H54 (cell line): ENCODE measurements around the gene SPG11.

Source experiments
- DNase-seq: peaks from one replicate; pipeline ENCODE4 v3.0.0; 2011; ENCODE audit warnings: low spot score, mixed read lengths; ENCODE audit not compliant: insufficient read length
- FAIRE-seq: peaks from 3 replicates; lab custom pipeline; 2011; peaks lifted over from hg19 to GRCh38; lab: Jason Lieb, UNC
- POLR2A ChIP-seq: IDR thresholded peaks from 2 replicates; pipeline ENCODE4 v1.6.1; 2011; ENCODE audit warnings: low read depth, mild to moderate bottlenecking, low read length

Gene SPG11

DNA sequence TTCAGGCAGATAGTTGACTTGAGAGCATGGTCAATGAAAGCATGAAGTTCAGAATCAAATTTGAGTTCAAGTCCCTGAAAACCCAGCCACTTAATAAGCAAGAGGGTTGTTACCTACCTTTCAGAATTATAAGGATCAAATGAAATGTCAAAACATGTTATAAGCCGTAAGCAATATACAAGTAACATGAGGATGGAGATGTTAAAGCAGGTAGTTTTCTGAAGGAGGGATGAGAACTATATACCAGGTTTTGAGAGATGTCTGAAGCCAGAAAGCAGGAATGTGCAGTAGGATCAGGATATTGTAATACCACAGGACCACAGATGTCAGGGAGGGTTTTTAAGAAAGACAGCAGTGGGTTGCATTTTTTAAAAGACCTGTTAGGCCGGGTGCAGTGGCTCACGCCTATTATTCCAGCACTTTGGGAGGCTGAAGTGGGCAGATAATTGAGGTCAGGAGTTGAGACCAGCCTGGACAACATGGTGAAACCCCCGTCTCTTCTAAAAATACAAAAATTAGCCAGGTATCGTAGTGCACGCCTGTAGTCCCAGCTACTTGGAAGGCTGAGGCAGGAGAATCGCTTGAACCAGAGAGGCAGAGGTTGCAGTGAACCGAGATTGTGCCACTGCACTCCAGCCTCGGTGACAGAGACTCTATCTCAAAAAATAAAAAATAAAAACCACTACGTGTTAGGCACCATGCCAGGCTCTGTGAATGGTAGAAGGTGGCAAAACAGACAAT lies 133.4 kb downstream of the SPG11 start:
- no peak for FAIRE-seq
- no peak for TF ChIP-seq POLR2A
- no peak for DNase-seq

DNA sequence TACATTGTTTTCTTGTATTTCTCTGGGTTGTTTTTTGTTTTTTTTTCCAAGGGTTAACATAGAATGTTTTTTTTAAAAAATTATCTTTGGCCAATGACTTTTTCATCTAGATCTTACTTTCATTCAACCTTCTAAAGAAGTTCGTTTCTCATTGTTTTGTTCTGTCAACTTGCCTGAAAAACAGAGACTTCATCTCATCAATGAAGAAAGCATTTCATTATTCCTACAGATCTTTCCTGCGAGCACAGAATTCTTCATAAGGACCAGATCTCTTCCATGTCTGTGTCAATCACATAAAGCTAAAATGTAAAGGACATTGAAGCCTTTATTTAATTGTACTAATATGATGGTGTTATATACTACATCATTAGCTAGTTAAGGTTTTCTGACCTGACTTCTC lies 136.2 kb downstream of the SPG11 start:
- no peak for TF ChIP-seq POLR2A
- peak; percentile 15 for FAIRE-seq
- no peak for DNase-seq

DNA sequence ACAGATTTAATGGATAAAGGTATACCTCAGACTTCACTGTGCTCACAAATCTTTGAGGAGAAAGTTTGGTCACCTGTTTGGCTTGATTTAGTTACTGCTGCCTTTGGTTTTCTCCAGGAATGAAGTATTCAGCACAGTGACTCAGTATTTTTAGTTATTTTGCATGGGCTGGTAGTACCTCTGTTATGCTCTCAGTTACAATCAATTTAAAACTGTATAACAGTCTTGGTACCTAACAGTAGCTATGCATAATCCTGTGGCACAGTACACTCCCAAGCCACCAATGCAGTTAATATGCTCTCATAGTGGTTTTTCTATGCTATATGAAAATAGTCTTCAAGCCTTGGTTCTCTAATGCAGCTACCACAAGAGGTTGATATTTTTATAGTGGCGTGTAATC lies 138.4 kb downstream of the SPG11 start:
- DNase-seq, result no peak
- no peak for TF ChIP-seq POLR2A
- FAIRE-seq, result no peak

DNA sequence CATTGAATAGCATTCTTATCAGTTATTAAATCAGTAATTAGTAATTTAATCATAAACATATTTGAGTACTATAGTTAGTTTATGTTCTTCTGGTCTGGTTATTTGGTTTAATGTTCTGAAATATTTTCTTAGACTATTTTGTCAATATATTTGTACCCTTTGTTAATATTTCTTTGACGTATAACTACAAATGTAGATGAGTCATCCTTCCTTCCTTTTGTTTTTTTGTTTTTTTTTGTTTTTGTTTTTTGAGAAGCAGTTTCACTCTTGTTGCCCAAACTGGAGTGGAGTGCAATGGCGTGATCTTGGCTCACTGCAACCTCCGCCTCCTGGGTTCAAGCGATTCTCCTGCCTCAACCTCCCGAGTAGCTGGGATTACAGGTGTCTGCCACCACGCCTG lies 143.9 kb downstream of the SPG11 start:
- TF ChIP-seq POLR2A, result no peak
- FAIRE-seq (no peak), DNase-seq (no peak)

DNA sequence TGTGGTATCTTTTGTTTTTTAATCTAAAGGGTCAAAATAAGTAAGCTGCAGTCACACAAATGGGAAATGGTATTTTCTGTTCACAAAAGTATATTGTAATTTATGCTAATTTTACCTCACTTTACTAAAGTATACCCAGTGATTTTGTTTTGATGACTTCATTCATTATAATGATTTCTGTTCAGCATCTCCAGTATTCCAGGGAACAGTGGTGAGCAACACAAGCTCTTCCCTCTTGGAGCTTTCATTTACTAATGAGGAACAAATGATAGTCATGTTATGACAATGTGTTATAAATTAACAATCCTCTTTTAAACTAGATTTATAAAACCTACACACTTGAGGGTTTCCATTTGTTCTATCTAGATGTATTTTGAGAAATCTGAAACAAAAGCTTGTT lies 147.0 kb downstream of the SPG11 start:
- DNase-seq (no peak), FAIRE-seq (no peak)
- no peak for TF ChIP-seq POLR2A
